Right cardiac atrium (tissue), 5 donors: ENCODE measurements around the gene SMPDL3B. TPM values are rescaled to one million over a fixed set of nuclear protein-coding genes. Genes with fewer than 3 reads are reported as not detected.

Experiments used
- ATAC-seq, 2 donors: fragments of 200-7000 bp; cut with Tn5 transposase; one replicate each; pipeline versions ENCODE4 v1.8.0 to v1.9.1; 2020; ENCODE audit warnings: moderate library complexity in 2 of 2, mild to moderate bottlenecking in 1 of 2
- DNase-seq, 3 donors: peaks; one replicate each; pipeline ENCODE4 v3.0.0-alpha.2; 2020
- H3K27ac ChIP-seq: one replicate; pipeline ENCODE4 v1.5.1; 2013; ENCODE audit warnings: mild to moderate bottlenecking, low read length, control low read depth, moderate library complexity
- H3K27me3 ChIP-seq: one replicate; pipeline ENCODE4 v1.6.1; 2013; ENCODE audit not compliant: control insufficient read depth, insufficient read depth
- H3K4me1 ChIP-seq: one replicate; pipeline ENCODE4 v1.6.1; 2013; ENCODE audit warnings: low read length; ENCODE audit not compliant: control insufficient read depth, insufficient read depth
- H3K4me3 ChIP-seq: one replicate; pipeline ENCODE4 v1.5.1; 2013; ENCODE audit warnings: low read length, control low read depth
- H3K9me3 ChIP-seq: one replicate; pipeline ENCODE4 v1.6.1; 2013; ENCODE audit warnings: low read length; ENCODE audit not compliant: control insufficient read depth
- WGBS: extraction: QIAGEN DNeasy Blood & Tissue Kit; methylation state at CpG from one replicate; pipeline ENCODE4 v1.1.7; 2013; 5-methylcytosine and 5-hydroxymethylcytosine counted together
- intact Hi-C, 4 donors: fragments of 100-400 bp; cut with DNase I; formaldehyde crosslinking; loops; one replicate each; pipeline versions ENCODE4 v1.11.0 to v1.14.0; 2022 to 2023
- polyA plus RNA-seq: library from polyadenylated mRNA; stranded (reverse); fragments of 200-250 nt; gene quantifications from one replicate; pipeline ENCODE4 v1.2.3, GENCODE V29; 2013
- total RNA-seq, 4 donors: library from RNA; stranded (reverse); fragmentation: NEBNext Ultra II Directional; extraction: Animal tissue kit (Norgen Biotek cat#: 25700); gene quantifications; one replicate each; pipeline ENCODE4 v1.2.1, GENCODE V29; 2021
- donor health status: healthy with polysubstance abuse.
- donor health status: DM: no; HTN: yes; CAD: no.
- donor health status: DM: no; HTN: no; CAD: no.
- donor health status: DM: no; HTN: yes; CAD: no; lungs with severe emphysema.
- donor health status: DM: yes; HTN: yes; CAD: no.

The SMPDL3B gene
- total and polyA plus RNA-seq, 5 donors = 0.11 to 2.1 (median 0.32) TPM

DNA sequence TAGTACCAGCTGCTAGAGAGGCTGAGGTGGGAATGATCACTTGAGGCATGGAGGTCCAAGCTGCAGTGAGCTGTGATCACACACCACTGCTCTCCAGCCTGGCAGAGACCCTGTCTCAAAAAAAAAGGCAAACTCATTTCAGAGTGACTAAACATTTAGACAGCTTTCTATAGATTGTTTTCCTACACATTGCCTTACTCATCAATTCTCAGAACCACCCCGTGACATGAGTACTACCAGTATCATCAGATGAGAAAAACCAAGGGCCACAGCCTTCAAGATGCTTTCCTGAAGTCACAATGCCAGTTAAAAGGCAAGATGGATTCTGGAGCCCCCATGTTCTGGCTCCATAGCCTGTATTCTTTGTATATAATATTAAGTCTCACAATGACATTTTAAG lies 22.4 kb upstream of the SMPDL3B start:
- H3K27me3 ChIP-seq = no peaks in the 10 kb centered on the region
- intact Hi-C loops = no loop called here
- 93% methylated on average over 1 of the region's 1 CpG for WGBS
- no peak for DNase-seq
- no peaks in the 10 kb centered on the region for H3K9me3 ChIP-seq
- H3K27ac ChIP-seq = no peak overlapping the region
- no peak overlapping the region for H3K4me3 ChIP-seq
- ATAC-seq = no peak
- no peaks in the 10 kb centered on the region for H3K4me1 ChIP-seq

DNA sequence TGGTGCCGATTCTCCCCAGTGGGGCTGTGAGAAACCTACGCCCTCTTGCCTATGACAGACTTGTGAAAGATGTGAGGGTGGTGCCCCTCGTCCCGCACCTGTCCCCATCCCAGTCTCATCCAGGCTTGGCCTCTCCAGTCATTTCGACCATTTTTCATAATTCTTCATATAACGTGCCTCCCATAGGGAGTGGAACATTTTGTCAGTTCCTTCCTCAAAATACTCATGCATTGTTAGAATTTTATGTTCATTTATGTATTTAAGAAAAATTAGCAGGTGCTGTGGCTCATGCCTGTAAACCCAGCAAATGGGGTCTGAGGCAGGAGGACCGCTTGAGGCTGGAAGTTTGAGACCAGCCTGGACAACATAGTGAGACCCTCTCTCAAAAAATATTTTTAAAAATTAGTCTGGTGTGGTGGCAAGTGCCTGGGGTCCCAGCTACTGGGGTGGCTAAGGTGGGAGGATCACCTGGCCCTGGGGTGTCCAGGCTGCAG lies 19.7 kb upstream of the SMPDL3B start:
- 64% methylated on average over 7 of the region's 7 CpGs for WGBS
- H3K27me3 ChIP-seq = no peaks in the 10 kb centered on the region
- H3K27ac ChIP-seq = peak overlapping the region; percentile 40
- no peaks in the 10 kb centered on the region for H3K9me3 ChIP-seq
- H3K4me3 ChIP-seq = no peak overlapping the region
- no peak for DNase-seq
- ATAC-seq = no peak
- no peaks in the 10 kb centered on the region for H3K4me1 ChIP-seq
- intact Hi-C loops = no loop called here

DNA sequence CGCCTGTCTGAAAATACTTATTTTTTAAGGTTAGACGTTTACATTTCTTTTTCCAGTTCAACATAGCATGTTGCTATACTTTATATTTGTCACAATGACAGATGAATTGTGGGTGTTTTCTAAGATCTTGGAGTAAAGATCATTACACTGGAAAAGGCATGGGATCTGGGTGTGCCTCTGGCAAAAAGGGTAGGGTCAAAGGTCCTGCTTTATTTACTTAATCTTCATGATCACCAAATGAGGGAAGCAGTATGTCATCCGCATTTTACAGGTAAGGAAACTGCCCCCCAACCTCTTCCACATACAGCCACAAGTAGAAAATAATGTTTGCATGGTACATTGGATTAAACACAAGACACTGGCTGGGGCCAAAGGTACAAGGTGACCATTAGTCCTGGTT lies 12.5 kb upstream of the SMPDL3B start:
- Histone ChIP-seq H3K9me3 (no peaks in the 10 kb centered on the region), H3K27me3 (no peaks in the 10 kb centered on the region), H3K4me3 (no peak overlapping the region), H3K27ac (no peak overlapping the region), H3K4me1 (no peaks in the 10 kb centered on the region)
- DNase-seq = no peak
- WGBS = 85% methylated on average over 3 of the region's 3 CpGs
- ATAC-seq = no peak
- intact Hi-C loops = no loop called here

DNA sequence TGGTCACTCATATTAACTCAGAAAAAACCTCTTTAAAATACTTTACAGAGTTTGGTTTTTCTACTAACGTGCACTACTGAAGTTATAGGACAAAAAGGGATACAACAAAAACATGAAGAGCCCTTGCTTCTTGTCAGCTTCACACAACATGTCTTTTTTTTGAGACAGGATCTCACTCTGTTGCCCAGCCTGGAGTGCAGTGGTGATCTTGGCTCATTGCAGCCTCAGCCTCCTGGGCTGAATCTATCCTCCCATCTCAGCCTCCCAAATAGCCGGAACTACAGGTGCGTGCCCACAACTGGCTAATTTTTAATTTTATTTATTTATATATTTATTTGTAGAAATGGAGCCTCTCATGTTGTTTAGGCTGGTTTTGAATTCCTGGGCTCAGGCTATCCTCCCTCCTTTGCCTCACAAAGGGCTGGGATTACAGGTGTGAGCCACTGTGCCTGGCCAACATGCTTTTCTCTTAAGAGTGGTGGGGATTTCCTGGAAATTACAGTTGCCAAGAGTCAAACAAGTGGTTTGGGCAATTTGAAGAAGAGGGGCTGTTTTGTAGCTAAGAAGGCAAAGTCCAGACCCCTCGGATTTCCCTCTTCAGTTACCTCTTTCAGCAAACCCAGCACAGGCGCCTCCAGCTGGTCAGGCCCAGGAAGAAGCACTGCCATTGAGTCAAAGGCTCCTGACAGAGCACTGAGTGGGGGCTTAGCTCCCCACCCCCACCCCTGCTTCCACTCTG lies 6.4 kb upstream of the SMPDL3B start:
- ATAC-seq = no peak
- Histone ChIP-seq H3K4me3 (no peak overlapping the region), H3K9me3 (no peaks in the 10 kb centered on the region), H3K27ac (no peak overlapping the region), H3K4me1 (no peaks in the 10 kb centered on the region), H3K27me3 (no peaks in the 10 kb centered on the region)
- DNase-seq = no peak
- WGBS = 67% methylated on average over 5 of the region's 5 CpGs
- intact Hi-C loops = no loop called here

DNA sequence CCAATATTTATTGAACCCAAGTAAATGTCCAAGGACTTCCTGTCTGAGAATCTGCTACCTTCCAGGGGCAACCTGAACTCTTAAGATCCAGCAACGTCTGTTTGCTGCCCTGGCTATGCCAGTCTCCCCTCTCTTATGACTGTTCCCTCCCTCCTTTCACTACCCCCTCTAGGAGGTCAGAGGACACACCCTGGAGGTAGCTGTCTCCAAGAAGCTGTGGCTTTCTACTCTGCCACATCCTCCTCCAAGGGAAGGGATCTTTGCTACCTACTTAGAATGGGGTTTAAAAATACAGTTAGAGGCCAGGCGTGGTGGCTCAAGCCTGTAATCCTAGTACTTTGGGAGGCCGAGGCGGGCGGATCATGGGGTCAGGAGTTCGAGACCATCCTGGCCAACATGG lies 3.6 kb upstream of the SMPDL3B start:
- H3K4me3 ChIP-seq = no peak overlapping the region
- H3K27ac ChIP-seq = no peak overlapping the region
- no peaks in the 10 kb centered on the region for H3K27me3 ChIP-seq
- H3K4me1 ChIP-seq = no peaks in the 10 kb centered on the region
- 92% methylated on average over 6 of the region's 6 CpGs for WGBS
- H3K9me3 ChIP-seq = no peaks in the 10 kb centered on the region
- no peak for ATAC-seq
- DNase-seq = no peak
- intact Hi-C loops = no loop called here

DNA sequence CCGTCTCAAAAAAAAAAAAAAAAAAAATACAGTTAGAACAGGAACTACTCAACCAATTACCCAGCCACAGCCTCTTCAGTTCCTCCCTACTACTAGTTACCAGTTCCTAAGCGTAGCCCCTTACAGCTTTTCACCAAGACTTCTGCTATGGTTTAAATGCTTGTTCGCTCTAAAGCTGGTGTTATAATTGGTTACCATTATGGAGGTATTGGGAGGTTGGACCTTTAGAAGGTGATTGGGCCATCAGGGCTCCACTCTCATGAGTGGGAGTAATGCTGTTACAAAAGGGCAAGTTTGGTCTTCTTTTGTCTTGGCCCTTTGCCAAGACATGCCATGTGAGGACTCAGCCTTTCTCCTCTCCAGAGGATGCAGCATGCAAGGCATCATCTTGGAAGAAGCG lies 3.0 kb upstream of the SMPDL3B start:
- no peaks in the 10 kb centered on the region for H3K27me3 ChIP-seq
- ATAC-seq = no peak
- no peaks in the 10 kb centered on the region for H3K9me3 ChIP-seq
- no peak for DNase-seq
- no peak overlapping the region for H3K27ac ChIP-seq
- H3K4me3 ChIP-seq = no peak overlapping the region
- intact Hi-C loops = no loop called here
- WGBS = 81% methylated on average over 4 of the region's 4 CpGs
- no peaks in the 10 kb centered on the region for H3K4me1 ChIP-seq

DNA sequence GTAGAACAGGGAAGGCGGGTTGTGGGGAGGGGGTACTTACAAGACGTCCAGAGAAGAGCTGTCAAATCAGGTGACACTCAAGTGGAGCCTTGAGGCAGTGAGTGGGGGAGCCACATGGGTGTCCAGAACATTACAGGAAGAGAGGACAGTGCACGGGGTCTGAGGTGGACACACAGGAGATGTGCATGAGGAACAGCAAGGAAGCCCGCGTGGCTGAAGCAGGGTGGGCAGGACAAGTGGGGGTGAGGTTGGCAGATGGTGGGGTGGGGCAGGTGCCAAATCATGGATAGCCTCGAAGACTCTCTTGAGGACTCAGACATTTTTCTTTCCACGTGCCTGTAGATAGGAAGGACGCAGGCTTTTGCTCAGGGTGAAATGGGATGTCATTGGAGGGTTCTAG lies 921 bp downstream of the SMPDL3B start:
- Histone ChIP-seq H3K27ac (no peak overlapping the region), H3K27me3 (no peaks in the 10 kb centered on the region), H3K4me3 (no peak overlapping the region), H3K4me1 (no peaks in the 10 kb centered on the region), H3K9me3 (no peaks in the 10 kb centered on the region)
- WGBS = 55% methylated on average over 8 of the region's 8 CpGs
- ATAC-seq (no peak), DNase-seq (no peak)
- intact Hi-C loops = no loop called here

DNA sequence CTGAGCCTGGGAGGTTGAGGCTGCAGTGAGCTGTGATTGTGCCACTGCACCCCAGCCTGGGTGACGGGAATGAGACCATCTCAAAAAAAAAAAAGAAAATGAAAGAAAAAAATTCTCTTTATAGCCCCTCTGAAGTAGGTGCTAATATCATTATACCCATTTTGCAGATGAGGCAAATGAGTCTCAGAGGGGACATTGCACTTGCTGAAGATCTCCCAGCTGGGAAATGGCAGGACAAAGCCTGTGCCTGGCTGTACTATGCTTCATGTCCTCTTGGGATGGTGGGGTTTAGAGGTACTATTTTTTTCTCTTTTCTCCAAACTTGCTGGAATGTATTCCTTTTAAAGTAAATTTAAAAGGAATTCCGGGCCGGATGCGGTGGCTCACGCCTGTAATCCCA lies 1.6 kb downstream of the SMPDL3B start:
- H3K4me3 ChIP-seq = no peak overlapping the region
- H3K9me3 ChIP-seq = no peaks in the 10 kb centered on the region
- H3K4me1 ChIP-seq = no peaks in the 10 kb centered on the region
- no peak for DNase-seq
- WGBS = 80% methylated on average over 5 of the region's 5 CpGs
- H3K27me3 ChIP-seq = no peaks in the 10 kb centered on the region
- intact Hi-C loops = no loop called here
- ATAC-seq = no peak
- H3K27ac ChIP-seq = no peak overlapping the region

DNA sequence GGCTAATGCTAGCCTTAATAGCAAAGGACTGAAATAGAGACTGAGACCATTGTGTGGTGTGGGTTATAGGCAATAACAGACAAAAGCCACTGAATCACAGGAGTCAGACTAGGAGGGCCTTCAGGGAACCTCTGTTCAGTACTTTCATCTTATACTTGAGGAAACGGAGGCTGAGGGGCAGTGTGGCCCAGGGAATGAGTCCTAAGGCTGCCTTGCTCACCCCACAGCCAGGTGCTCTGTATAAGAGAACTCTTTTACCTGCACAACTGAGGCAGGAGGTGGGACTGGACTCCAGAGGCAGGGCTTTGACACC lies 2.7 kb downstream of the SMPDL3B start:
- Histone ChIP-seq H3K27me3 (no peaks in the 10 kb centered on the region), H3K27ac (no peak overlapping the region), H3K9me3 (no peaks in the 10 kb centered on the region), H3K4me3 (no peak overlapping the region), H3K4me1 (no peaks in the 10 kb centered on the region)
- WGBS = 90% methylated on average over 1 of the region's 1 CpG
- intact Hi-C loops = no loop called here
- ATAC-seq (no peak), DNase-seq (no peak)

DNA sequence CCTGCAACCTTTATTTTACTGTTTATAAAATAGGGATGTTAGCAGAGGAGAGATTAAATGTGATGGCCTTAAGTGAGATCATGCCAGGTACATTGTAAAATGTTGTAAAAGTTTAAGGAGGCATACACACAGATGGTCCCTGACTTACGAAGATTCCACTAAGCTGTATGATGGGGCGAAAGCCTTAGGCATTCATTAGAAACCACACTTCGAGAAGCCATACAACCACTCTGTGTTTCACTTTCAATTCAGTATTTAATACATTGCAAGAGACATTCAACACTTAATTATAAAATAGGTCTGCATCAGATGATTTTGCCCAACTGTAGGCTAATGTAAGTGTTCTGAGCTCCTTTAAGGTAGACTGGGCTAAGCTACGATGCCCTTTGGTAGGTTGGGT lies 3.7 kb downstream of the SMPDL3B start:
- no peak for ATAC-seq
- Histone ChIP-seq H3K27ac (no peak overlapping the region), H3K27me3 (no peaks in the 10 kb centered on the region), H3K9me3 (no peaks in the 10 kb centered on the region), H3K4me3 (no peak overlapping the region), H3K4me1 (no peaks in the 10 kb centered on the region)
- DNase-seq = no peak
- intact Hi-C loops = no loop called here
- 88% methylated on average over 4 of the region's 4 CpGs for WGBS

DNA sequence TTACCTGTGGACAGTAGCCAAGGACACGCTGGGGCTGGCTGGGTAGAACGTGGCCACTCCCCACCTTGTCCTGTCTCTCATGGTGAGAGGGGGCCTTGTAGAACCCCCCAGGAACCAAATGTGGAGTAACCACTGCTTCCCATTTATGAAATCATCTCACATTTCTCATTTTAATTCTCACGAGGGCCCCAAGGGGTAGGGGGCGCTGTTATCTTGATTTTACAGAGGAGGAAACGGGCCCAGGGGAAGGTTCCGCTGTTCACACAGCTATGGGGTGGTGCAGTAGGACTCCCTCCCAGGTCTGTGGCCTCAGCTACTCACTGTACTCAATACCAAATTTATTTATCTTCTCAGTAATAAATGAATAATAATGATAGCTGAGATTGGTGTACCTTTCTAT lies 5.5 kb downstream of the SMPDL3B start:
- H3K4me3 ChIP-seq = no peak overlapping the region
- WGBS = 41% methylated on average over 6 of the region's 6 CpGs
- no peaks in the 10 kb centered on the region for H3K4me1 ChIP-seq
- no peaks in the 10 kb centered on the region for H3K9me3 ChIP-seq
- DNase-seq (peak in 2 of 3 donors; percentile 41 to 73), ATAC-seq (no peak)
- no peaks in the 10 kb centered on the region for H3K27me3 ChIP-seq
- no peak overlapping the region for H3K27ac ChIP-seq
- intact Hi-C loops = no loop called here
